ENCODE data around the gene NIPA2. TPM values are rescaled to one million over a fixed set of nuclear protein-coding genes. Genes with fewer than 3 reads are reported as not detected.

NIPA2 gene
- total RNA-seq, 1 experiment from 2014 or later = 77.9 TPM

DNA sequence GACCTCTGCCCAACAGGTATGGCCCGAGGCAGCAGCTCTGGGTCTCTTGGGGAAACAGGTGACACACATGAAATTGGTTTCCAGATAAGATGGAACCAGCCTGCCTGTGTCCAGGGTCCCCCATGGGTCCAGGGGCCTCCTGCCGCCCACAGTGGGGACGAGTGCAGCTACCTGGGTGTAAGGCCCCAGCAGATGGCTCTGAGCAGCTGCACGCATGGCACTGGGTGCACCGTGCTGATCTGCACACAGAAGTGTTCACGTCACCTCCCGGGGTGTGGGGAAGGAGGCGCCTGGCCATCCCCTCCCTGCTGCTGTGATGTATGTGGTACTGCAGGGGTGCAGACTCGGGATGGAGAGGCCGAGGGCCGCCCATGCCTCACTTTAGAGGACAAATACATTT lies 63.6 kb downstream of the NIPA2 start:
- peaks cover 3% of the 10 kb centered on the region for H4K20me1 ChIP-seq (ENCODE audit: control insufficient read depth, insufficient read depth, insufficient read length)
- no peak for DNase-seq
- H3K4me2 ChIP-seq (ENCODE audit: insufficient read depth, insufficient read length, low read length) = no peak overlapping the region
- no peaks in the 10 kb centered on the region for H3K27me3 ChIP-seq (ENCODE audit: insufficient read depth, low read length)
- no peak overlapping the region for H2BK20ac ChIP-seq (ENCODE audit: low read depth, low read length, poor library complexity, severe bottlenecking)
- H2BK5ac ChIP-seq (ENCODE audit: insufficient read length, low read length) = no peak overlapping the region
- H3T11ph ChIP-seq (ENCODE audit: low read length) = no peak overlapping the region
- H3K23ac ChIP-seq (ENCODE audit: insufficient read length, low read depth, low read length) = no peak overlapping the region
- H3K9ac ChIP-seq (ENCODE audit: extremely low read depth, insufficient read length, low read length) = no peak overlapping the region
- H2BK120ac ChIP-seq (ENCODE audit: low read depth, low read length, poor library complexity, severe bottlenecking) = no peak overlapping the region
- no peak overlapping the region for H3K4ac ChIP-seq (ENCODE audit: low read depth, low read length)
- no peak overlapping the region for H4K8ac ChIP-seq (replicated peaks; ENCODE audit: insufficient read length, low read depth, low read length)
- no peak overlapping the region for H2AK5ac ChIP-seq (ENCODE audit: insufficient read length, low read length)
- no peaks in the 10 kb centered on the region for H3K4me1 ChIP-seq (ENCODE audit: insufficient read depth, low read length)
- Mint-ChIP-seq H3K4me3 (no peak overlapping the region), H3K4me1 (no peaks in the 10 kb centered on the region), H3K9me3 (peaks cover 0 to 3% of the 10 kb centered on the region in 2 experiments; a peak in 1 of 5 replicates), H3K36me3 (ENCODE audit: insufficient read depth in 1 of 3, low read depth in 3 of 3) (peaks cover 25 to 42% (median 34%) of the 10 kb centered on the region in 3 experiments), H3K27ac (no peak overlapping the region), H3K27me3 (ENCODE audit: low read depth) (no peaks in the 10 kb centered on the region)
- no peak overlapping the region for H4K91ac ChIP-seq (ENCODE audit: insufficient read length, low read depth, low read length)
- H3K23me2 ChIP-seq (ENCODE audit: insufficient read length, low read depth, low read length, poor library complexity, severe bottlenecking) = no peaks in the 10 kb centered on the region
- H2BK15ac ChIP-seq (ENCODE audit: low read depth, low read length) = no peak overlapping the region
- no CpG with 5 or more reads among the region's 11 CpGs for WGBS (ENCODE audit: extremely low coverage, insufficient read length, low lambda C conversion rate)
- H2AFZ ChIP-seq (ENCODE audit: low read length) = no peak overlapping the region
- TF ChIP-seq, protein P1, sequence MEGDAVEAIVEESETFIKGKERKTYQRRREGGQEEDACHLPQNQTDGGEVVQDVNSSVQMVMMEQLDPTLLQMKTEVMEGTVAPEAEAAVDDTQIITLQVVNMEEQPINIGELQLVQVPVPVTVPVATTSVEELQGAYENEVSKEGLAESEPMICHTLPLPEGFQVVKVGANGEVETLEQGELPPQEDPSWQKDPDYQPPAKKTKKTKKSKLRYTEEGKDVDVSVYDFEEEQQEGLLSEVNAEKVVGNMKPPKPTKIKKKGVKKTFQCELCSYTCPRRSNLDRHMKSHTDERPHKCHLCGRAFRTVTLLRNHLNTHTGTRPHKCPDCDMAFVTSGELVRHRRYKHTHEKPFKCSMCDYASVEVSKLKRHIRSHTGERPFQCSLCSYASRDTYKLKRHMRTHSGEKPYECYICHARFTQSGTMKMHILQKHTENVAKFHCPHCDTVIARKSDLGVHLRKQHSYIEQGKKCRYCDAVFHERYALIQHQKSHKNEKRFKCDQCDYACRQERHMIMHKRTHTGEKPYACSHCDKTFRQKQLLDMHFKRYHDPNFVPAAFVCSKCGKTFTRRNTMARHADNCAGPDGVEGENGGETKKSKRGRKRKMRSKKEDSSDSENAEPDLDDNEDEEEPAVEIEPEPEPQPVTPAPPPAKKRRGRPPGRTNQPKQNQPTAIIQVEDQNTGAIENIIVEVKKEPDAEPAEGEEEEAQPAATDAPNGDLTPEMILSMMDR (conservative IDR thresholded peaks at IDR 0.05) = no peak
- H3K56ac ChIP-seq (ENCODE audit: insufficient read length, low read depth, low read length) = no peak overlapping the region
- no peak overlapping the region for H3K27ac ChIP-seq (ENCODE audit: insufficient read length, low read depth, low read length)
- H2BK12ac ChIP-seq (ENCODE audit: insufficient read length, low read depth, low read length) = no peak overlapping the region
- no peak overlapping the region for H3K14ac ChIP-seq (ENCODE audit: insufficient read depth, low read length)
- no peaks in the 10 kb centered on the region for H3K79me1 ChIP-seq (ENCODE audit: insufficient read depth, low read depth, low read length, poor library complexity, severe bottlenecking)
- H3K18ac ChIP-seq (ENCODE audit: insufficient read length, low read depth, low read length) = no peak overlapping the region
- H4K5ac ChIP-seq (ENCODE audit: insufficient read length, low read depth, low read length) = no peak overlapping the region
- no peaks in the 10 kb centered on the region for H3K9me3 ChIP-seq (ENCODE audit: control insufficient read depth, low read depth, low read length)
- no peaks in the 10 kb centered on the region for H3K79me2 ChIP-seq (ENCODE audit: insufficient read depth, low read length)

All from H9 (cell line).